Stimulated activated CD4-positive, alpha-beta T cell treated with anti-CD3 and anti-CD28 coated beads, Interleukin-12 subunit alpha, Interleukin-12 subunit beta, amount 100 ng/mL, for 48 hours (primary cell): ENCODE data around the gene CXXC5.

Source experiments
- DNase-seq, 3 donors: peaks; one replicate each; pipeline ENCODE4 v3.0.0-alpha.2; 2020; ENCODE audit warnings: low read depth in 2 of 3, low spot score in 1 of 3

CXXC5 gene

DNA sequence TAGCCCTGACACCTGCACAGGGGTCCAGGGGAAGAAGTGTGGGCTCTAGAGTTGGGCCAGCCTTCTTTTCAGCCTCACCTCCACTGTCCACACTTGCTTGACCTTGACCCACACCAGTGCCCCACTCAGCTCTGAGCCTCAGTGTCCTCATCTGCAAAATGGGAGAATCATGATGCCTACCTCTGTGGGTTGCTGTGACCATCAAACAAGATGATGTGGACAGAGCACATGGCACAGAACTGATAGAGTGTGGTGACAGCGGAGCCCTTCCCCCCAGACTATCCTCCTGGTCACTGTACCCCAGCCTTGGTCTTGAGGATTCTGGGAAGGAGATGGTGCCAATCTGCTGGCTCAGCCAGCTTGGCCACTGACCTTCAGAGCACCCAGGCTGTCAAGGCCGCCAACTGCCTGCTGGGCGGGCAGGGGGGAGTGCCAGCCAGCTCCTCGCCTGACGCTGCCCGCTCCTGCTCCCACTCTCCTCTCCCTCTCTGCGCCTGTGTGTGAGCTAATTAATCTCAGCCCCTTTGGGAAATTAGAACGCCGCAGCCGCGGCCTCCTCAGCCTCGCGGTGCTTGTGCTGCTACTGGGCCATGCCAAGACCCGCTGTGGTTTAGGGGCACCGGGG is 16.7 kb downstream of the CXXC5 start:
- no peak for DNase-seq

DNA sequence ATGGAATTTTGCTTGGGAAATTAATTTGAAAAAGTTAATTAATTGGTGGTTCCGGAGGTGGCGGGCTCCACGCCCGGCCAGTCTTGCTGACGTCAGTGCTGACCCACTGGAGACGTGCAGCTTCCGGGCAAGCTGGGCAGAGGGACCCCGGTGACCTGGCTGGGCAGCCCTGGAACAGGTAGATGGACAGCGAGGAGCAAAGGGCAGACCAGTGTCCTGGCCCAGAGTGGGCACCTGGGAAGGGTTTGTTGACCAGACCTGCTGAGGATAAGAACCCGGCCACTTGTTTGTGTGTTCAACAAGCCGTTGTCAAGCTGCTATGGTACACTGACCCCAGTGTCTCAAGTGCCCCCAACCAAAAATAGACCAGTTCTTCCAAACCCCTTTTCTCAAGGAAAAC is 17.5 kb downstream of the CXXC5 start:
- DNase-seq: no peak

DNA sequence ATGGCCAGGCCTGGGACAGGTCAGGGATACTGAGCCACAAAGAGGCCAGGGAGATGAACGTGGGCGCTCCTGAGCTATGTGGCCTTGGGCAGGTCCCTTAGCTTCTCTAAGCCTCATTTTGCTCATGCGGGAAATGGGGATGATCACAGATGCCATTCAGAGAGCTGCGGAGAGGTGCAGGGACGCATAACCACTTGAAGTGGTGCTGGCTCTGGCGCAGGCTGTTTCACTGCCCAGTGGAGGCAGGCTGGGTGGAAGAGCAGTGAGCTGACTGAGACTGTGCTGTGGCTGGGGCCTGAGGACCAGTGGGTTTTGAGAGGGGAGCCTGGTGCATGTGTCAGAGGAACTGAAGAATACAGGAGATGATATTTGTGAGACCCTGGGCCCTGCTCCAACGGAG is 18.4 kb downstream of the CXXC5 start:
- DNase-seq: no peak

DNA sequence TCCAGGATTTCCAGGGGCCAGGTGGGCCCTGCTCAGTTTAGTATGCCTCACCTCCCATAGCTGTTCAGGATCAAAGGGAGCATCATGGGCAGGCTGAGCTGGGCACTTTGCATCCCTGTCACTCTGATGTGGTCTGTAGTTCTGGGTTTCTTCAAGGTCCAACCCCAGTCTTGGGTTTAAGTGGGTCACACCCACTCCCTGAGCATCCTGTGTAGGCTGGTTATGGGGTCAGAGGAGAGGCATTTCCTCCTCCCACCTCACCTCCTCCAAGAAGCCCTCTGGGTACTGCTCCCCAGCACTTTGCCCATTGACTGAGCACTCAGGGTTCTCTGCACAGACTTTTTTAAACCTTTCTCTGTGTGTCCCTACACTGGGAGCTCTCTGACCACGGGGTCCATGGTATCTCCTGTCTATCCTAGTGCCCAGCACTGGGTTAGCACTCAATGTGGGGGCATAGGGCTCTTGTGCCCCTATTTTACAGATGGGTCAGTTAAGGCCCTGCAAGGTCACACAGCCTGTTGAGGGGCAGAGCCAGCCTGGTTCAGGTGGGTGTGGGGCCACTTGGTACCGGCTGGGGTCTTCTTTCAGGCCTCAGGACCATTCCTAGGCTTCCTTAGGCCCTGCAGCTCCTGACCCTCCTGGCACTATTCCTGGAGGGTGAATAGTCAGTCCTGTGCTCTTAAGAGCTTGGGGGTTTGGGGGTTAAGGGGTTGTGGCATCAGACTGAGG is 19.0 kb downstream of the CXXC5 start:
- no peak for DNase-seq

DNA sequence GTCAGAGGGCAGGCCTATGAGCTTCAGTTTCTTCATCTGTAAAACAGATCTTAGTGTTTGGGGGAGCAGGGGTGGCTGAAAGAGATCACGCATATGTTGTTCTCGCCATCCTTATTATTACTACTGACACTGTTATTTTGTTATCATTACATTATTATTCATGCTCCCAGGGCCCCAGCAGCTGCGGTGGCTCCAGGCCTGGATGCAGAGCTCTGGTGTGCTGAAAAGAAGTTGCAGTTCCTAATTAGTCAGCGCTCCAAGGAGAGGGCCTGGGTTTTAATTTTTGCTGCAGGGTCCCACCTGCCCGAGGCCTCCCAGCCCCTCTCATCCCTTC is 19.5 kb downstream of the CXXC5 start:
- DNase-seq: no peak

DNA sequence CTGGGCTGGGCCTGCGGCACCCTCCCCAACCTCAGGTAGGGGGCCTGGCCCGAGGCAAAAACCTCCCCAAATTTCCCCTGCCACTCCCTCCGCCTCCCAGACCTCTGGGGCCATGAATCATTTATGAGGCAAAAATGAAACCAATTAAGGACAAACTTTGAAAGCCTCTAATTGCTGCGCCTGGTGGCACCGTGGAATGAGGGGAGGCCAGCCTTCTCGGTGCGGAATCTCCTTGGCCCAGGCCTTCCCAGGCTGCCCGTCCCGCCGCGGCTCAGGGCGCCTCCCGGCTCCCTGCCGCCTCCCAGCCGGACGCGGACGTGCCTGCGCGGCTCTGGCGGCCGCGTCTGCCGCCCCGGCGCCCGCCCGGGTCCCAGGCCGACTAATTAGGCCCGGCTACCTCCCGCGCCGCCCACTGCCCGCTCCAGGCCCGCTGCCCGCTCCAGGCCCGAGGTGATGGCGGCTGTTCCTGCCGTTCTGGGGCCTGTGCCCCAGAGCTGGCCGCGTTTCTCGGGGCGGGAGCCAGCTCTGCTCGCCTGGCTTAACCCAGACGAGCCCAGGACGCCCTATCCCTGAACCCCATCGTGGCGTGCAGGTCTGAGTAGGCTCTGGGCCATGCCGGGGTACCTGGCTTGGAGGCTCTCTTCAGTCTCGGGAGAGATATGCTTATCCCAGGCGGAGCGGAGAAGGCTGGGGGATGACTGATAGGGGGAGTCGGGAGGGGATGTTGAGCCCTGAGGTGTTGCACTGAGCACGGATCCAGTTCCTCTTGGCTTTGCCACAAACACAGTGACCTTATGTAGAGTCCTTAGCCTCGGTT is 20.1 kb downstream of the CXXC5 start:
- DNase-seq: no peak

DNA sequence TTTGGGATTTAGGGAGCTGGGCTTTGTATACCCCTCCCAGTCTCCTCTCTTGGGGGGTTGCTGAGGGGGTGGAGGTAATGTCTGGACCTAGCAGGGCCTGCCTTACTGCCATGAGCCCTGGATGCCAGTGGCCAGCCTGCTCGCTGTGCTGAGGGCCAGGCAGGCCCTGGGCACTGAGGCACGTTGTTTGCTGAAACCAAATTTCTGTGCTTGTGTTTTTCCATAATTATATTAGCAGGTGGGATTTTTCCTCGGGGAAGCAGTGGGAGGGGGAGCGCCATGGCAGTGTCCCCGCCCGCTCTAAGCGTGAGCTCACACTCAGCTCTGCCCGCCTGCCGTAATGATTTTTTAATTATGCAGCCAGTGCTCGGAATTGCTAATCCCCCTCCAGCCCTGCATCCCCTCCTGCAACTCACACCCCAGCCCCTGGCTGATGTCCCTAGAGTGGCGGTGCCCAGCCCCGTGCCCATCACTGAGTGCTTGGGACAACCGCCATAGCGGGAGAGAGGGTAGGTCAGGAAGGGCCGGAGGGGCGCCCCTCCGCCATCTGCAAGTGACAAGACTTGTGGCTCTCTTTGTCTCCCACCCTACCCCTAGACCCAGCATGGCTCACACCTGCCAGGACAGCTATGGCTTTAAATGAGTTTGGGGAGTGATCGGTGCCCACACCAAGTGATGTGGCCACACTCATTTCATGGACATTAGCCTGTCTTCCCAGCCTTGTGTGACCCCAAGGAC is 20.9 kb downstream of the CXXC5 start:
- DNase-seq: no peak

DNA sequence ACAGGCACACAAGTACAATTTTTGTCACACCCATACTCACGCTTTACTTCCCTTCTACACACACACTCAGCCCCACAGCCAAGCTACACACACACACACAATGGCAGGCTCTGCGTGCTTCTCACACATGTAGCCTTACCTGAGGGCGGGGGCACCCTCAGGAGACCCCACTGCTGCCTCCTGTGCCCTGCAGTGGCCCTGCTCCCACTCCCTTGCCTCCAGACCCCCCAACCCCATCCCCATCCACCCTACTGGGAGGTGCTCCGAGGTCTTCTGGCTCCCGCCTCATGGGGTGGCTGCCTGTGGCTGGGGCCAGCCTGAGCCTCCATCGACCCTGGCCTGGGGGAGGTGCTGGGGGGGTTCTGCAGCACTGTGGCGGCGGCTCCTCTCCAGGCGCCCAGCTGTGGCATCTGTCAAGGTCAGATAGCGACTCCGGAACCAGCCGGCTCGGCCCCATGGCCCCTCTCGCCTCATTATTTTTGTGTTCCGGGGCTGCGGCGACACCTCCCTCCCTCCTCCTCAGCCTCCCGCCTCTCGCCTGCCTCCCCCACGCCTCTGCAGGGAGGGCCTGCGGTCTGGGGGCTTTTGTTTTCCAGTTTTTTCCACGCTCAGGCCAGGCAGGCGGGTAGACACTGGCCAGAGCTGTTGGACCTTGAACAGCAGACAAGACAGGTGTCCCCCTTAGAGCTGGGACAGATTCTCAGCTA is 21.7 kb downstream of the CXXC5 start:
- DNase-seq: no peak

DNA sequence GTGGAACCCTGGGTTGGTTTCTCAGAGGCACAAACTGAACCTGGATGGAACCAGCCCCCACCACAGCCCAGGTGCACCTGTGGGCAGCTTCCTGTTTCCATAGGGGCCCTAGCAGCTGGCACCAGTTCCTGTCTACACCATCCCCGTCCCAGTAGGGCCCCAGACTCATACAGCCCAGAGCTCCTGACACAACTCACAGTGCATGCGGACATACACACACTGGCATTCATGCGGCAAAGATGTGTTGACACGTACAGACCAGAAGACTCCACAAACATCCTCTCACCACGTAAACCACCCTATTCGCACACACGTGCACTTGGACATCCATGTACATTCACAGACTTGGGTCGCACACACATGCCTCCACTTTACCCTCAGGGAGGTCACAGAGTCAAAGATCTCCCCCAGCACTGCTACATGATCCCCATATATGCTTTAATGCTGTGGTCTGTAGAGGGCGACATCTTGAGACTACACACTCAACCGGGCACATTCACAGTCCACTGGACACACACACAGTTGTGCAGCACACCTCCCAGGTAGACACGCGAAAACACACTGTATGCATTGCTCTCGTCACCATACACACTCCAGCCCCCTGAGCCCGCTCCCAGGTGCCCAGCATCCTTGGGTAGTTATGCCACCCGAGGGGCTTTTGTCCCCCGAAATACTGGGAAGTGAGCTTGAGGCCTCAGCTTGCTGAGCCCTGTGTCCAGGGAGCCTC is 22.4 kb downstream of the CXXC5 start:
- no peak for DNase-seq

DNA sequence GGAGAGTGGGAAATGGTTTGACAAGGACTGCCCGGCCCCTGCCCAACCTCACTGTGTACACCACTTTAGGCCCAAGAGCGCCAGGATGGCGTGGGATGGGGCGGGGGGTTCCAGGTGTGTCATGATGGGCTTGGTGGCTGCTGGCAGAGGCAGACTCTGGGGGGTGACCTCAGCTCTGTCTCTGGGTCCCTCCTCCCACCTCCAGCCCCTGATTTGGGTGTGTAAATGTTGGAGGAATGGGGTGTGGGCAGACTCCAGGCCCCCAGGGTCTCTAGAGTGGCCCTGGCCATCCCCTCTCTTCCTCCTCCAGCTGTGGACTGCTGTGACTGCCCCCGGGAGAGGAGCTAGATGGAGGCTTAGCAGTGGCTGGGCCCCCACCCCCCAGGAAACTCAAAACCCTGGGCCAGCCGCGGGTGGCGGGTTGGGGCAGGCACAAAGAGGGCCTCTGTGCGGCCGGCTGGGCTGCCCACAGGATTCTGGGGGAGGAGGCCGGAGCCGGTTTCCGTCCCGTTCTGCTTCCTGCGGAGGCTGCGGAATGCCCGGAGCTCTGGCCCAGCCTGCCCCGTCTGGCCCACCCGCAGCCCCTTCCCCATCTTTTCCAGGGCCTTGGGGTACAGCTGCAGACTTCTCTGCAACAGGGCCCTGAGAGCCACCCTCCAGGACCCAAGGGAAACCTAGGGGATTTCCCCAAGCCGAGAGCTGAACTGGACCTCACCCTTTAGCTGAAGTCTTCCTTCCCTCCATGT is 23.1 kb downstream of the CXXC5 start:
- DNase-seq: no peak

DNA sequence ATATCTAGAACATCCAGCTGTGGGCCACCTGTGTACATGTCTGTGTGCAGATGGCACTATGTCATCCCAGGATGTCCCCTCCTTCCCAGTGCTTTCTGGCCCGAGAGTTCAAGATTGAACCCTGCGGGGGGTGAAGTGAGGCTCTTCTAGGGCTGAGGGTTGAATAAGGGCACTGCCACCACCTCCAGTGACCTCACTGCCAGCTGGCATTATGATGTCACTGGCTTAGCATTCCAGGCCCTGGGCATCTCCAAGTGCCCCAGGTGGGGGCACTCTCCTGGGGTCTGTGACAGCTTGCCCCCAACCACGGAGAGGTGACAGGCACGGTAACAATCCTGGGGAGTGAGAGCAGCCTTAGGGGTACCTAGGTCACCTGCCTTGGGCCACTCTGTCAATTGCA is 27.1 kb downstream of the CXXC5 start:
- DNase-seq: no peak

DNA sequence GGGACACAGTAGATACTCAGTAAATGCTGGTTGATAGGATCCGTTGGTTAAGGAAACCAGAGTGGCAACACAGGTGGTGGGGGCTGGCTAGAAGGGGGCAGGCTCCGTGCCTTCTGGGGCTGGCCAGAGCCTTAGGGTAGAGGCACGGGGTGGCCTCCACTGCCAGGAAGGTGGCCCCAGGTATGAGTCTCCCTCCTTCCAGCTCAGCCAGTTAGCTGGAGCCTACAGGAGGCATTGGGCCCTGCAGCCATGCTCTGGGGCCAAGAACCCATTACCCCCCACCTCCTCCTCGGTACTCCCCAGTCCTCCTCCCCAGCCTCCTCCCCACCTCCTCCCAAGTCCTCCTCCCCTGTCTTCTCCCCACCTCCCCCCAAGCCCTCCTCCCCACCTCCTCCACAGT is 27.7 kb downstream of the CXXC5 start:
- no peak for DNase-seq

DNA sequence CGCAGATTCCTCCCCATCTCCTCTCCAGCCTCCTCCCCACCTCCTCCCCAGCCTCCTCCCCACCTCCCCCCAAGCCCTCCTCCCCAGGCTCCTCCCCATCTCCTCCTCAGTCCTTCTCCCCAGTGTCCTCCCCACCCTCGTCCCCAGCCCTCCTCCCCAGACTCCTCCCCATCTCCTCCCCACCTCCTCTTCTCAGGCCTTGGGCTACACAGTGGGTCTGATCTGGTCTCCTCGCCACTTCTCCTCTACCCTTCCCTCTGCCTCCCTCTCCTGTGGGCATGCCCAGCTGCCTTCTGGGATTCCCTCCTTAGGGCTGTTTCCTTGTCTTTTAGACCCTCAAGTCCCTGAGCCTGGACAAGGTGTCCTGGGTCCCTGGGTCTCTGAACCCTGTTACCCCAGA is 28.3 kb downstream of the CXXC5 start:
- DNase-seq: no peak

DNA sequence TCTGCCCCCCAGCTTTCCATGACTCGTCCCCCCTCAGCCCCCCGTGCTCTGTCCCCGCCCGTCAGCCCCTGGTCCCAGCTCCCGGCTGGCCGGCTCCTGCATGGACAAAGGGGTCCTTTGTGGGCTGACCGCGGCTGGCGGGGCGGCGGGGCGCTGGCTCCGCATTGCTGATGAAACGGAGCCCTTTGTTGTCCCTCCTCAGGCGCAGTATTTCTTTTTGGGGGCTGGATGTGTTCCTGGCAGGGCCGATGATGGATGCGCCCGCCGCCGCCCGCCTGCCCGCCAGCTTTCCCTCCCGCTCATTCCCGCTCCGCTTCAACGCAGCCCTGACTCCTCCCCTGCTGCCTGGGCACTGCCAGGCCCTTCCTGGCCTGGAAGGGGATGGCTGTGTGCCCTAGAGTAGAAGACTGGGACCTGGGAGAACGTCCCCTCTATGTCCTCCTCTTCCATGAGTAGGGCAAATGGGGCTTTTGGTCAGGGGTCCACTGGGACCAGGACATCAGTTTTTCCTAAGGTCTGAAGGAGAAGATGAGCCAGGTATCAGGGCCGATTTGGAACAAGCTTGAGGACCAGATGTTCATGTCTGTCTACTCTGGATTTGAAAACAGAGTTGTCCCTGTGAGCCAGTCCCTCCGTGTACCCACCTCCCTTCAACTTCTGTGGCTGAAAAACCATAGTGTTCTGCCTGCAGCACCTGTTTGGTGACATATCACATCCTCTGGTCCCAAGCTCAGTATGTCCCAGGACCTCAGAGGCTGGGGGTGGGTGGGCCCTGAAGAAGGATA is 29.0 kb downstream of the CXXC5 start:
- no peak for DNase-seq

DNA sequence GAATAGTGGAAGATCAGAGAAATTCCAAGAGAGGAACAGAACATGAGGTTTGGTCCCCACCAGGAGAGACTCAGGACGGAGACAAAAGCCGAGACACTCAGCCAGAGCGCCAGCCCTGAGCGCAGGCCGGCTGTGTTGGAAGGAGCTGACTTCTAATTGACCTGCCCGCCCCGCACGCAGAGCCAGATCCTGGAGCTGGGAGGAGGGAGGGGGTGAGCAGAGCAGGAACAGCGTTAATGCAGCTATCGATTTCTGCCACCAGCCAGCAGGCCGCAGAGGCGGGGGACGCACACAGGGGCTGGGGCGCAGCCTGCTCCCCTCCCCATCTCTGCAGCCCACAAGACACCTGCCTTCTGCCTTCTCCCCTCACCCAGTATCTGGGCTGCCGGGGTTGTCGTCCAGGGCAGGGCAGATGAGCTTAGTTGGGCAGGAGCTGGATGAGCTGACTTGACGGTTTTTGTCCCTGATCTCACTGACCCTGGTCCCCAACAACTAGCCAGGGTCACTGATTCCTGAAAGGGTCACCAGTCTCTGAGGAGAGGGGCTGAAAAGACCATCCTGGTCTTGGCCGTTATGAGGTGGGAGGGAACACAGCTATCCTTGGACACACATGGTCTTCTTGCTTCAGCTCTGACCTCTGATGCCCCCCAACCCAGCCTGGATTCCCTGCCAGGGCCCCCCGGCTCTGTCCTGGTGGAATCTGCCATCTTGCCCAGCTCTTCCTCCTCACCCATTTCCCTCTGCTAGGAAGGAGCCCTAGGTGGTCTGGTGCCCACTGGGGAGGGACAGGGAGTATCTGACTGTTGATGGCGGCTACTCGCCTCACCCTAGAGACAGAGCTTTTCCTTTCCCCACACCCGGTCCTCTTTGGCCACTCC is 29.8 kb downstream of the CXXC5 start:
- DNase-seq: no peak

DNA sequence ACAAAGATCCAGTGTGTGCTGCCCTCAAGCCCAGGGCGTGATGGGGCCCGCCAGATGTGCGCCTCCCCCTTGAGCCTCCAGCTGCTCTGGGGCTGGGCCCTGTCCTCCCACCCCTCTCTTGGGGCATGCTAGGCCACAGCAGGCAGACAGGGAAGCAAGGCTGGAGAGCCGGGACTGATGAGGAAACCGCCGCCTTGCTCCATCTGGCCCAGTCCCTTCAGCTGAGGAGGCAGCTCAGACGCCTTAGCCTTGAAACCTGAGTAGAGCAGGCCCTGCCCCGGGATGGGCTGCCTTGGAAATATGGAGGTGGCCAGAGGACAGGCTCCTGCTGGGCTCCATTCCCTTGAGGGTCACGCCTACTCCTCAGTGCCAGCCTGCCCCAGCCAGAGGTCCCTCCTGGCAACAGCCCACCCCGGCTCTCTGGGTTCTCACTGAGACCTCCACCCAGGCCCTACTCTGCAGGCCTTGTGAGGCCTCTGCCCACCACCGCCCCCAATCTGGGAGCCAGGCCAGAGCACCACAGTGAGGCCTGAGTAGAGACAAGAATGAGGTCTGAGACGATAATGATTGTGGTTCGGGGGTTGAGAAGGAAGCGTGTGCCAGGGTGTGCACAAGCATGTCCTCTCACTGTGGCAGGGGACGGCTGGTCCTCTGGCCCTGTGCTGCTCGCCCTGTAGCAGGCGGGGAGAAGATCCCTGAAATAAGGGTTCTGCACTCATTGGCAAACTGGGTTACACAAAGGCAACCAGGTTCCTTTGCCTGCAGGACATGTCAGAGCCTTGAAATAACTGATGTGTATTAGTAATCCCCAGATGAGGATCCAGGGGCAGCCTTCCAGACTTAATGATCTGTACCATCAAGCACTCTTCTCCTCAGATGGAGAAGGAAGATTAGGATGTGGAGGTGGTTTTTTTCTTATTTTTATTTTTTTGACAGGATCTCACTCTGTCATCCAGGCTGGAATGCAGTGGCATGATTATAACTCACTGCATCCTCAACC is 30.9 kb downstream of the CXXC5 start:
- DNase-seq: no peak
